Kidney epithelial cell (primary cell): ENCODE data around the gene DCAF5. TPM values are rescaled to one million over a fixed set of nuclear protein-coding genes. Genes with fewer than 3 reads are reported as not detected.
"Not testable (repeated sequence)": the region's sequence is repeated elsewhere in the genome, so short reads cannot be mapped to it uniquely, and the experiment has no call there.

Experiments used
- DNase-seq: peaks from one replicate; pipeline ENCODE4 v3.0.0-alpha.2; 2010; ENCODE audit warnings: low read depth
- H3K27me3 ChIP-seq: 2 replicates; pipeline ENCODE4 v1.6.0; 2011; ENCODE audit warnings: low read length; ENCODE audit not compliant: control insufficient read depth, insufficient read depth
- H3K36me3 ChIP-seq: 2 replicates; pipeline ENCODE4 v1.5.1; 2011; ENCODE audit warnings: low read length; ENCODE audit not compliant: control insufficient read depth, insufficient read depth
- H3K4me3 ChIP-seq: 2 replicates; pipeline ENCODE4 v1.5.1; 2011; ENCODE audit warnings: low read depth, mild to moderate bottlenecking, control low read depth, low read length
- CTCF ChIP-seq: IDR thresholded peaks from 2 replicates; pipeline ENCODE4 v1.5.1; 2011; ENCODE audit warnings: mild to moderate bottlenecking, moderate library complexity, low read length, control low read depth, inconsistent platforms; ENCODE audit not compliant: insufficient read depth, poor library complexity, severe bottlenecking
- total RNA-seq: library from RNA; depleted of rRNA; stranded (reverse); fragments of >200 nt; gene quantifications from 2 replicates; pipeline ENCODE4 v1.2.3, GENCODE V29; 2015

Gene DCAF5
- total RNA-seq, 1 donor from 2014 or later = 23.6 TPM

GRCh38 chr14:69037790-69038454 is 115.0 kb downstream of the DCAF5 start:
- TF ChIP-seq CTCF = no peak
- no peak for DNase-seq
- H3K36me3 ChIP-seq = no peaks in the 10 kb centered on the region
- no peaks in the 10 kb centered on the region for H3K27me3 ChIP-seq
- H3K4me3 ChIP-seq = no peak overlapping the region

GRCh38 chr14:69036757-69037506 is 116.0 kb downstream of the DCAF5 start:
- no peak for DNase-seq

GRCh38 chr14:69034612-69035262 is 118.2 kb downstream of the DCAF5 start:
- no peak for TF ChIP-seq CTCF
- Histone ChIP-seq H3K27me3 (no peaks in the 10 kb centered on the region), H3K36me3 (no peaks in the 10 kb centered on the region), H3K4me3 (no peak overlapping the region)
- no peak for DNase-seq

More at GRCh38 chr14:69036757-69037506, 116.0 kb downstream of the DCAF5 start:
- no peak for TF ChIP-seq CTCF
- Histone ChIP-seq H3K4me3 (no peak overlapping the region), H3K36me3 (no peaks in the 10 kb centered on the region), H3K27me3 (no peaks in the 10 kb centered on the region)

GRCh38 chr14:69027242-69027913 is 125.5 kb downstream of the DCAF5 start:
- TF ChIP-seq CTCF = no peak
- Histone ChIP-seq H3K4me3 (no peak overlapping the region), H3K36me3 (no peaks in the 10 kb centered on the region), H3K27me3 (no peaks in the 10 kb centered on the region)
- DNase-seq = no peak

- H3K36me3 ChIP-seq = no peaks in the 10 kb centered on the region
- DNase-seq = no peak
- no peaks in the 10 kb centered on the region for H3K27me3 ChIP-seq
- no peak for TF ChIP-seq CTCF
- H3K4me3 ChIP-seq = no peak overlapping the region
These were observed 129.9 kb downstream of the DCAF5 start for GRCh38 chr14:69023035-69023434.

- H3K4me3 ChIP-seq, H3K36me3 ChIP-seq, H3K27me3 ChIP-seq, DNase-seq: not testable (repeated sequence)
These were observed 130.8 kb downstream of the DCAF5 start for GRCh38 chr14:69022093-69022492.
